WTC11 (cell line): Measurements from ENCODE around the gene SKI. TPM values are rescaled to one million over a fixed set of nuclear protein-coding genes. Genes with fewer than 3 reads are reported as not detected.

Experiments used
- ATAC-seq: fragments of 200-7000 bp; cut with Tn5 transposase; 2 replicates; pipeline ENCODE4 v1.10.0; 2021; ENCODE audit warnings: mild to moderate bottlenecking, moderate library complexity
- CTCF ChIA-PET: fragments of 300-600 bp; sonication (Branson Sonifier 250); formaldehyde crosslinking; loops from one replicate; lab custom pipeline; 2021; ENCODE audit warnings: antibody characterized with exemption; lab: Charles Lee
- POLR2A ChIA-PET: fragments of 350-600 bp; sonication (Branson Sonifier 250); formaldehyde crosslinking; loops from one replicate; lab custom pipeline; 2021; ENCODE audit warnings: antibody characterized with exemption; lab: Charles Lee
- DNase-seq: peaks from one replicate; pipeline ENCODE4 v3.0.0; 2021; ENCODE audit warnings: low spot score
- H3K27ac Mint-ChIP-seq: 2 replicates; pipeline ENCODE4 v1.8.0; 2021; ENCODE audit warnings: mixed read lengths
- H3K27me3 Mint-ChIP-seq: 2 replicates; pipeline ENCODE4 v1.8.0; 2021; ENCODE audit warnings: low read depth, mild to moderate bottlenecking, moderate library complexity, mixed read lengths
- H3K36me3 Mint-ChIP-seq: 2 replicates; pipeline ENCODE4 v1.8.0; 2021; ENCODE audit warnings: mixed read lengths
- H3K4me1 Mint-ChIP-seq: 2 replicates; pipeline ENCODE4 v1.8.0; 2022; ENCODE audit warnings: mixed read lengths
- H3K4me3 Mint-ChIP-seq: 2 replicates; pipeline ENCODE4 v1.8.0; 2021; ENCODE audit warnings: mild to moderate bottlenecking, moderate library complexity, mixed read lengths
- H3K9me3 Mint-ChIP-seq: 2 replicates; pipeline ENCODE4 v1.8.0; 2021; ENCODE audit warnings: mixed read lengths
- CREB1 ChIP-seq: sonication (generic); formaldehyde crosslinking; IDR thresholded peaks from 2 replicates; pipeline ENCODE4 v1.8.0; 2023; ENCODE audit warnings: mild to moderate bottlenecking, missing genetic modification reagents
- CTCF ChIP-seq: fragments of 200-600 bp; IDR thresholded peaks from 2 replicates; pipeline ENCODE4 v1.8.0; 2022; ENCODE audit warnings: antibody characterized with exemption
- ELF4 ChIP-seq: sonication (generic); formaldehyde crosslinking; IDR thresholded peaks from 2 replicates; pipeline ENCODE4 v1.8.1; 2022; ENCODE audit warnings: low read depth, mild to moderate bottlenecking, moderate library complexity, missing genetic modification reagents
- EMX1 ChIP-seq: fragments of 250-450 bp; sonication (Bioruptor Pico); IDR thresholded peaks from 2 replicates; pipeline ENCODE4 v1.8.0; 2021; ENCODE audit warnings: mild to moderate bottlenecking
- ESRRA ChIP-seq: sonication (generic); formaldehyde crosslinking; IDR thresholded peaks from 2 replicates; pipeline ENCODE4 v1.8.1; 2022; ENCODE audit warnings: mild to moderate bottlenecking, missing genetic modification reagents, borderline replicate concordance
- GRHL2 ChIP-seq: fragments of 250-450 bp; sonication (Bioruptor Pico); IDR thresholded peaks from 2 replicates; pipeline ENCODE4 v1.8.0; 2022; ENCODE audit warnings: mild to moderate bottlenecking, moderate library complexity; ENCODE audit not compliant: insufficient replicate concordance, severe bottlenecking
- JAZF1 ChIP-seq: fragments of 250-450 bp; sonication (Bioruptor Pico); IDR thresholded peaks from 2 replicates; pipeline ENCODE4 v1.9.0; 2021; ENCODE audit warnings: moderate library complexity, mild to moderate bottlenecking, inconsistent platforms
- NR2C2 ChIP-seq: sonication (generic); formaldehyde crosslinking; IDR thresholded peaks from 2 replicates; pipeline ENCODE4 v1.8.0; 2022; ENCODE audit warnings: mild to moderate bottlenecking, missing genetic modification reagents
- OVOL2 ChIP-seq: fragments of 250-450 bp; sonication (Bioruptor Pico); IDR thresholded peaks from 2 replicates; pipeline ENCODE4 v1.9.0; 2021; ENCODE audit warnings: mild to moderate bottlenecking, borderline replicate concordance
- RORB ChIP-seq: fragments of 250-450 bp; sonication (Bioruptor Pico); IDR thresholded peaks from 2 replicates; pipeline ENCODE4 v1.9.0; 2021; ENCODE audit warnings: mild to moderate bottlenecking
- SMAD3 ChIP-seq: sonication (generic); formaldehyde crosslinking; IDR thresholded peaks from 2 replicates; pipeline ENCODE4 v1.8.0; 2022; ENCODE audit warnings: missing genetic modification reagents, mild to moderate bottlenecking, borderline replicate concordance
- TEAD1 ChIP-seq: sonication (generic); formaldehyde crosslinking; IDR thresholded peaks from 2 replicates; pipeline ENCODE4 v1.8.0; 2022; ENCODE audit warnings: mild to moderate bottlenecking, missing genetic modification reagents
- USF2 ChIP-seq: sonication (generic); formaldehyde crosslinking; IDR thresholded peaks from 2 replicates; pipeline ENCODE4 v1.8.1; 2023; ENCODE audit warnings: mild to moderate bottlenecking, missing genetic modification reagents, moderate library complexity
- ZNF121 ChIP-seq: sonication (generic); formaldehyde crosslinking; IDR thresholded peaks from 2 replicates; pipeline ENCODE4 v1.8.0; 2023; ENCODE audit warnings: missing genetic modification reagents
- ZNF138 ChIP-seq: sonication (generic); formaldehyde crosslinking; conservative IDR thresholded peaks from 2 replicates; pipeline ENCODE4 v1.8.1; 2022; ENCODE audit warnings: mild to moderate bottlenecking, moderate library complexity, missing genetic modification reagents
- ZNF317 ChIP-seq: sonication (generic); formaldehyde crosslinking; IDR thresholded peaks from 2 replicates; pipeline ENCODE4 v1.8.1; 2023; ENCODE audit warnings: low read depth, mild to moderate bottlenecking, moderate library complexity, missing genetic modification reagents, borderline replicate concordance
- ZNF416 ChIP-seq: fragments of 250-450 bp; sonication (Bioruptor Pico); IDR thresholded peaks from 2 replicates; pipeline ENCODE4 v1.9.0; 2021; ENCODE audit warnings: mild to moderate bottlenecking, inconsistent platforms
- total RNA-seq: library from RNA; stranded (reverse); gene quantifications from 3 replicates; pipeline ENCODE4 v1.2.3, GENCODE V29; 2021
- TF ChIP-seq, protein P1 (sequence below): sonication (generic); formaldehyde crosslinking; IDR thresholded peaks from 2 replicates; pipeline ENCODE4 v1.8.1; 2022; ENCODE audit warnings: mild to moderate bottlenecking, missing genetic modification reagents, moderate library complexity, borderline replicate concordance
- TF ChIP-seq, protein P2 (sequence below): sonication (generic); formaldehyde crosslinking; IDR thresholded peaks from 2 replicates; pipeline ENCODE4 v1.8.1; 2023; ENCODE audit warnings: mild to moderate bottlenecking, missing genetic modification reagents
- TF ChIP-seq, protein P3 (sequence below): sonication (generic); formaldehyde crosslinking; IDR thresholded peaks from 2 replicates; pipeline ENCODE4 v1.8.0; 2023; ENCODE audit warnings: missing genetic modification reagents
- TF ChIP-seq, protein P4 (sequence below): sonication (generic); formaldehyde crosslinking; IDR thresholded peaks from 2 replicates; pipeline ENCODE4 v1.8.0; 2022; ENCODE audit warnings: mild to moderate bottlenecking, missing genetic modification reagents

SKI gene
- total RNA-seq, 1 experiment from 2014 or later: 88.6 TPM

DNA sequence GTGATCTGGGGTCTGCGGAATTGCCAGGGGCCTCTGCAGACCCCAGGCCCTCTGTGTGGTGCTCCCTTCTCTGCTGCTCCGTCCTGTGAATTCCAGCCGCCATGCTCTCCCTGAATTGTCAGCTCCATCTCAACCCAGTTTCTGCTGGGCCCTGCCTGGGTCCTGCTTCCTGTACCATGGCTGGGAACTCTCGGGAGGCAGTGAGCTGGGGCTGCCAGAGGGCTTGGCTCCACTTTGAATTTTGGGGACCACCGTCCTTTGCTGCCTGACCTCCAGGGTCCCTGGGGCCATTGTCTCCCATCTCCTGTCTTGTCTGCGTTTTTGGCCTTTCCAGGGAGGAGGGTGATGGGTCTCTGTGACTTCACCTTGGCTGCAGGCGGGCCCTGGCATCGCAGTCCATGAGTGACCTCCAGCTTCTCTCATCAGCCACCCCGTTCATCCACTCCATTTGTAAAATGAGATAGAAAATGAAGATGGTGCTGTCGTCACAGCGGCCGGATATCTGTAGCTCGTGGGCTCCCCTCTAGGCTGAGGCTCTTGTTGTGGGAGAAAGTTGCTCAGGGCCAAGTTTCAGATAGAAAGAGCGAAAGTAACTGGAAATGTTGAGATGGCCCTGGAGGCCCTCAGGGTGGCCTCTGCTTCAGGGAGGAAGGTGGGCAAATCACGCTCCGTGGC lies 38.3 kb downstream of the SKI start:
- H3K9me3 Mint-ChIP-seq: no peaks in the 10 kb centered on the region
- H3K27ac Mint-ChIP-seq: peak overlapping the region; percentile 92
- no peaks in the 10 kb centered on the region for H3K27me3 Mint-ChIP-seq
- no peaks in the 10 kb centered on the region for H3K36me3 Mint-ChIP-seq
- no peak for ATAC-seq
- TF ChIP-seq ZNF416 (CRISPR knock-in tag) (no peak), SMAD3 (CRISPR knock-in tag) (no peak), GRHL2 (CRISPR knock-in tag) (no peak), NR2C2 (CRISPR knock-in tag) (no peak), ZNF121 (CRISPR knock-in tag) (no peak), ELF4 (CRISPR knock-in tag) (no peak), ZNF138 (CRISPR knock-in tag) (no peak), EMX1 (CRISPR knock-in tag) (no peak), ZNF317 (CRISPR knock-in tag) (no peak)
- TF ChIP-seq, protein P1, sequence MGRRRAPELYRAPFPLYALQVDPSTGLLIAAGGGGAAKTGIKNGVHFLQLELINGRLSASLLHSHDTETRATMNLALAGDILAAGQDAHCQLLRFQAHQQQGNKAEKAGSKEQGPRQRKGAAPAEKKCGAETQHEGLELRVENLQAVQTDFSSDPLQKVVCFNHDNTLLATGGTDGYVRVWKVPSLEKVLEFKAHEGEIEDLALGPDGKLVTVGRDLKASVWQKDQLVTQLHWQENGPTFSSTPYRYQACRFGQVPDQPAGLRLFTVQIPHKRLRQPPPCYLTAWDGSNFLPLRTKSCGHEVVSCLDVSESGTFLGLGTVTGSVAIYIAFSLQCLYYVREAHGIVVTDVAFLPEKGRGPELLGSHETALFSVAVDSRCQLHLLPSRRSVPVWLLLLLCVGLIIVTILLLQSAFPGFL (CRISPR knock-in tag): no peak
- TF ChIP-seq, protein P2, sequence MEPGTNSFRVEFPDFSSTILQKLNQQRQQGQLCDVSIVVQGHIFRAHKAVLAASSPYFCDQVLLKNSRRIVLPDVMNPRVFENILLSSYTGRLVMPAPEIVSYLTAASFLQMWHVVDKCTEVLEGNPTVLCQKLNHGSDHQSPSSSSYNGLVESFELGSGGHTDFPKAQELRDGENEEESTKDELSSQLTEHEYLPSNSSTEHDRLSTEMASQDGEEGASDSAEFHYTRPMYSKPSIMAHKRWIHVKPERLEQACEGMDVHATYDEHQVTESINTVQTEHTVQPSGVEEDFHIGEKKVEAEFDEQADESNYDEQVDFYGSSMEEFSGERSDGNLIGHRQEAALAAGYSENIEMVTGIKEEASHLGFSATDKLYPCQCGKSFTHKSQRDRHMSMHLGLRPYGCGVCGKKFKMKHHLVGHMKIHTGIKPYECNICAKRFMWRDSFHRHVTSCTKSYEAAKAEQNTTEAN (CRISPR knock-in tag): no peak
- H3K4me3 Mint-ChIP-seq: no peak overlapping the region
- peaks cover 31% of the 10 kb centered on the region for H3K4me1 Mint-ChIP-seq
- POLR2A ChIA-PET: no interaction called here
- no peak for DNase-seq
- CTCF ChIA-PET: interaction anchor here (0.5 to 1.5 kb wide), 5 partner anchors 10 to 77 kb away, joined by 3 to 4 read pairs (median 3); partner anchors contain the start of gene FAAP20

DNA sequence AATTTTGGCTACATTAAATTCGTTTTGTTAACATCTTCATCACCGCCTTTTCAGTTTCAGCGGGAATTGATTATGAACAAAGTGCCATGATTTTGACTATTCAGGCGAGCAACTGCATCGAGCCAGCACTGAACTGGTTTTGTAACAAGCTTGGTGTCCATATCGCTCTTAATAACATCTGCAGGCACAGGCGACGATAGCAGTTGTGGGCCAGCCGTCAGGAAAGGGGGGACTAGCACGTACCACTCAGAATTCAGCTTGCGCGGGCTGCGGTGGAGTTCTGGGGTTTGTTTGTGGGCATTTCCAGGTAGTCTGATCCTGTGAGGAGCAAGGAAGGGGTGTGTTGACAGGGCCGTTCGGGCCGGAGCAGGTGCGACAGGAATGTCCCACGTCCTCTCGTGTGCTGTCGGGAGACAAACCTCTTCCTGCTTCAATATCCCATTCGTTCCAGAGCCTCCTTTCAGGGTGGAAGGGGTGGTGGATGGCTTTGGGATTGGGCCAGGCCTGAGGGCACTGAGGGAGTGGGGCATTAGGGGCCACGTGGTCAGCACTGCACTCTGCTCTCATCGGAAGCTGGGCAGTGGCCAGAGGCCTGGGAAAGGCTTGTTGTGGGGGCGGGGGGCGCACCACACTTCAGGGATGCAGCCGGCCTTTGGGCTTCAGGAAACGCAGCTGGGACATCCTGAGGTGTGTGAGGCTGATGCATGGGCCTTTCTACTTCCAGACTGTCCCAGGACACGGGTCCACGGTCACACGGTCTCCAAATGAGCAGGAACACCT lies 39.1 kb downstream of the SKI start:
- Mint-ChIP-seq H3K9me3 (no peaks in the 10 kb centered on the region), H3K27ac (peak overlapping the region; percentile 92), H3K27me3 (no peaks in the 10 kb centered on the region), H3K4me3 (no peak overlapping the region), H3K4me1 (peaks cover 32% of the 10 kb centered on the region), H3K36me3 (no peaks in the 10 kb centered on the region)
- ATAC-seq (no peak), DNase-seq (no peak)
- ChIA-PET CTCF (interaction anchor here (0.6 to 1.5 kb wide), 7 partner anchors 9 to 92 kb away, joined by 3 to 4 read pairs (median 3); partner anchors contain the start of gene FAAP20), POLR2A (no interaction called here)
- TF ChIP-seq USF2 (no peak), RORB (CRISPR knock-in tag) (no peak), OVOL2 (no peak), CREB1 (CRISPR knock-in tag) (no peak), TEAD1 (CRISPR knock-in tag) (no peak)
- TF ChIP-seq, protein P3, sequence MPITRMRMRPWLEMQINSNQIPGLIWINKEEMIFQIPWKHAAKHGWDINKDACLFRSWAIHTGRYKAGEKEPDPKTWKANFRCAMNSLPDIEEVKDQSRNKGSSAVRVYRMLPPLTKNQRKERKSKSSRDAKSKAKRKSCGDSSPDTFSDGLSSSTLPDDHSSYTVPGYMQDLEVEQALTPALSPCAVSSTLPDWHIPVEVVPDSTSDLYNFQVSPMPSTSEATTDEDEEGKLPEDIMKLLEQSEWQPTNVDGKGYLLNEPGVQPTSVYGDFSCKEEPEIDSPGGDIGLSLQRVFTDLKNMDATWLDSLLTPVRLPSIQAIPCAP: no peak

GRCh38 chr1:2267862-2268261 lies 39.7 kb downstream of the SKI start:
- Mint-ChIP-seq H3K9me3 (no peaks in the 10 kb centered on the region), H3K27ac (no peak overlapping the region), H3K27me3 (no peaks in the 10 kb centered on the region), H3K4me1 (peaks cover 33% of the 10 kb centered on the region), H3K36me3 (no peaks in the 10 kb centered on the region), H3K4me3 (no peak overlapping the region)
- DNase-seq (no peak), ATAC-seq (no peak)
- ChIA-PET CTCF (interaction anchor here (0.6 to 1.2 kb wide), 2 partner anchors 42 to 93 kb away, joined by 3 to 4 read pairs; no protein-coding TSS in a partner anchor), POLR2A (no interaction called here)
- TF ChIP-seq, protein P4, sequence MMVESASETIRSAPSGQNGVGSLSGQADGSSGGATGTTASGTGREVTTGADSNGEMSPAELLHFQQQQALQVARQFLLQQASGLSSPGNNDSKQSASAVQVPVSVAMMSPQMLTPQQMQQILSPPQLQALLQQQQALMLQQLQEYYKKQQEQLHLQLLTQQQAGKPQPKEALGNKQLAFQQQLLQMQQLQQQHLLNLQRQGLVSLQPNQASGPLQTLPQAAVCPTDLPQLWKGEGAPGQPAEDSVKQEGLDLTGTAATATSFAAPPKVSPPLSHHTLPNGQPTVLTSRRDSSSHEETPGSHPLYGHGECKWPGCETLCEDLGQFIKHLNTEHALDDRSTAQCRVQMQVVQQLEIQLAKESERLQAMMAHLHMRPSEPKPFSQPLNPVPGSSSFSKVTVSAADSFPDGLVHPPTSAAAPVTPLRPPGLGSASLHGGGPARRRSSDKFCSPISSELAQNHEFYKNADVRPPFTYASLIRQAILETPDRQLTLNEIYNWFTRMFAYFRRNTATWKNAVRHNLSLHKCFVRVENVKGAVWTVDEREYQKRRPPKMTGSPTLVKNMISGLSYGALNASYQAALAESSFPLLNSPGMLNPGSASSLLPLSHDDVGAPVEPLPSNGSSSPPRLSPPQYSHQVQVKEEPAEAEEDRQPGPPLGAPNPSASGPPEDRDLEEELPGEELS (CRISPR knock-in tag): no peak
- no peak for TF ChIP-seq EMX1 (CRISPR knock-in tag)
- no peak for TF ChIP-seq JAZF1 (CRISPR knock-in tag)
- no peak for TF ChIP-seq CTCF
- TF ChIP-seq ESRRA: no peak
